Activated CD4-positive, alpha-beta memory T cell treated with anti-CD3 and anti-CD28 coated beads for 36 hours (primary cell): ENCODE data around the gene ZFP64. TPM values are rescaled to one million over a fixed set of nuclear protein-coding genes. Genes with fewer than 3 reads are reported as not detected.
A peak's percentile ranks its signal among the peaks of the same experiment; 100 is the strongest.

ENCODE experiments used
- CTCF ChIA-PET: fragments of 350-600 bp; sonication (Branson Sonifier 250); formaldehyde crosslinking; loops from one replicate; lab custom pipeline; 2021; ENCODE audit warnings: antibody characterized with exemption, inconsistent platforms; lab: Charles Lee
- POLR2A ChIA-PET: fragments of 350-600 bp; sonication (Branson Sonifier 250); formaldehyde crosslinking; loops from one replicate; lab custom pipeline; 2021; ENCODE audit warnings: antibody characterized with exemption; lab: Charles Lee
- DNase-seq: peaks from one replicate; pipeline ENCODE4 v3.0.0-alpha.2; 2020
- H3K27ac Mint-ChIP-seq: one replicate; pipeline ENCODE4 v1.8.0; 2021; ENCODE audit warnings: mixed read lengths
- H3K27me3 Mint-ChIP-seq: one replicate; pipeline ENCODE4 v1.8.0; 2021; ENCODE audit warnings: mixed read lengths
- H3K36me3 Mint-ChIP-seq: one replicate; pipeline ENCODE4 v1.8.0; 2021; ENCODE audit warnings: mixed read lengths
- H3K4me1 Mint-ChIP-seq: one replicate; pipeline ENCODE4 v1.8.0; 2021; ENCODE audit warnings: low read depth, mixed read lengths
- H3K4me3 Mint-ChIP-seq: one replicate; pipeline ENCODE4 v1.8.0; 2021; ENCODE audit warnings: mild to moderate bottlenecking, mixed read lengths
- H3K9me3 Mint-ChIP-seq: one replicate; pipeline ENCODE4 v1.8.0; 2021; ENCODE audit warnings: mixed read lengths
- intact Hi-C: fragments of 100-400 bp; cut with micrococcal nuclease; formaldehyde crosslinking; loops from one replicate; pipeline ENCODE4 v1.15.1; 2023
- total RNA-seq, 2 experiments: library from RNA; stranded (reverse); gene quantifications; one replicate each; pipeline ENCODE4 v1.2.3, GENCODE V29; 2021

The ZFP64 gene
- total RNA-seq, 2 experiments from 2014 or later: 9.2 to 11.8 TPM

- H3K4me1 Mint-ChIP-seq: no peaks in the 10 kb centered on the region
- ChIA-PET CTCF (interaction anchor here (1.9 kb wide), 1 partner anchor 26 kb away, joined by 7 read pairs; no protein-coding TSS in a partner anchor), POLR2A (interaction anchor here (0.6 kb wide), 1 partner anchor 9 kb away, joined by 3 read pairs; no protein-coding TSS in a partner anchor)
- H3K36me3 Mint-ChIP-seq: peaks cover 2% of the 10 kb centered on the region
- H3K9me3 Mint-ChIP-seq: no peaks in the 10 kb centered on the region
- no peak for DNase-seq
- H3K4me3 Mint-ChIP-seq: no peak overlapping the region
- no peak overlapping the region for H3K27ac Mint-ChIP-seq
- intact Hi-C loops: no loop called here
- H3K27me3 Mint-ChIP-seq: no peaks in the 10 kb centered on the region
Observed at GRCh38 chr20:52124821-52125220, 66.8 kb downstream of the ZFP64 start.

GRCh38 chr20:52118696-52119095, 72.9 kb downstream of the ZFP64 start:
- Mint-ChIP-seq H3K4me1 (no peaks in the 10 kb centered on the region), H3K4me3 (no peak overlapping the region), H3K36me3 (peaks cover 7% of the 10 kb centered on the region), H3K9me3 (no peaks in the 10 kb centered on the region), H3K27ac (no peak overlapping the region), H3K27me3 (no peaks in the 10 kb centered on the region)
- intact Hi-C loops: no loop called here
- ChIA-PET CTCF (interaction anchor here (1.8 to 2.9 kb wide), 2 partner anchors 10 to 13 kb away, joined by 4 to 10 read pairs; no protein-coding TSS in a partner anchor), POLR2A (no interaction called here)
- no peak for DNase-seq

- Mint-ChIP-seq H3K27me3 (no peaks in the 10 kb centered on the region), H3K36me3 (peaks cover 7% of the 10 kb centered on the region), H3K9me3 (no peaks in the 10 kb centered on the region), H3K4me3 (no peak overlapping the region), H3K4me1 (no peaks in the 10 kb centered on the region), H3K27ac (no peak overlapping the region)
- intact Hi-C loops: no loop called here
- ChIA-PET CTCF (interaction anchor here (1.8 to 2.9 kb wide), 2 partner anchors 10 to 13 kb away, joined by 4 to 10 read pairs; no protein-coding TSS in a partner anchor), POLR2A (no interaction called here)
- no peak for DNase-seq
Observed at GRCh38 chr20:52118016-52118623, 73.5 kb downstream of the ZFP64 start.

GRCh38 chr20:52110456-52110855, 81.1 kb downstream of the ZFP64 start:
- Mint-ChIP-seq H3K9me3 (no peaks in the 10 kb centered on the region), H3K36me3 (peaks cover 7% of the 10 kb centered on the region), H3K27ac (no peak overlapping the region), H3K4me1 (peaks cover 2% of the 10 kb centered on the region), H3K4me3 (no peak overlapping the region), H3K27me3 (peaks cover 11% of the 10 kb centered on the region)
- CTCF ChIA-PET: no interaction called here
- POLR2A ChIA-PET: no interaction called here
- no peak for DNase-seq
- intact Hi-C loops: no loop called here

GRCh38 chr20:52105442-52106422, 85.8 kb downstream of the ZFP64 start:
- peaks cover 6% of the 10 kb centered on the region for H3K36me3 Mint-ChIP-seq
- H3K27ac Mint-ChIP-seq: no peak overlapping the region
- ChIA-PET CTCF (interaction anchor here (0.6 to 1.4 kb wide), 8 partner anchors 9 to 1391 kb away, joined by 3 to 5 read pairs (median 4); no protein-coding TSS in a partner anchor), POLR2A (interaction anchor here (0.5 kb wide), 1 partner anchor 44 kb away, joined by 3 read pairs; no protein-coding TSS in a partner anchor)
- H3K4me1 Mint-ChIP-seq: peaks cover 16% of the 10 kb centered on the region
- H3K9me3 Mint-ChIP-seq: no peaks in the 10 kb centered on the region
- DNase-seq: peak; percentile 64
- peak overlapping the region; percentile 35 for H3K4me3 Mint-ChIP-seq
- peaks cover 35% of the 10 kb centered on the region for H3K27me3 Mint-ChIP-seq
- intact Hi-C loops: loop anchor here (10.0 kb wide), 1 partner anchor 301 kb away; the partner anchor contains the start of gene SALL4

- Mint-ChIP-seq H3K4me3 (peak overlapping the region; percentile 57), H3K9me3 (no peaks in the 10 kb centered on the region), H3K27ac (no peak overlapping the region), H3K4me1 (peaks cover 16% of the 10 kb centered on the region), H3K27me3 (peaks cover 35% of the 10 kb centered on the region), H3K36me3 (peaks cover 4% of the 10 kb centered on the region)
- intact Hi-C loops: loop anchor here (10.0 kb wide), 1 partner anchor 300 kb away; the partner anchor contains the start of gene SALL4
- DNase-seq: peak; percentile 9
- ChIA-PET POLR2A (interaction anchor here (0.5 kb wide), 1 partner anchor 44 kb away, joined by 3 read pairs; no protein-coding TSS in a partner anchor), CTCF (interaction anchor here (0.6 to 1.9 kb wide), 9 partner anchors 8 to 1392 kb away, joined by 3 to 7 read pairs (median 4); no protein-coding TSS in a partner anchor)
Observed at GRCh38 chr20:52104546-52105441, 86.8 kb downstream of the ZFP64 start.

- peak; percentile 10 for DNase-seq
Observed at GRCh38 chr20:52103913-52104545, 87.5 kb downstream of the ZFP64 start.

GRCh38 chr20:52103335-52103912, 88.2 kb downstream of the ZFP64 start:
- H3K27me3 Mint-ChIP-seq: peaks cover 34% of the 10 kb centered on the region
- peaks cover 4% of the 10 kb centered on the region for H3K36me3 Mint-ChIP-seq
- intact Hi-C loops: loop anchor here (10.0 kb wide), 1 partner anchor 299 kb away; the partner anchor contains the start of gene SALL4
- no peak overlapping the region for H3K4me3 Mint-ChIP-seq
- H3K4me1 Mint-ChIP-seq: peaks cover 16% of the 10 kb centered on the region
- H3K27ac Mint-ChIP-seq: no peak overlapping the region
- no peaks in the 10 kb centered on the region for H3K9me3 Mint-ChIP-seq
- POLR2A ChIA-PET: no interaction called here
- CTCF ChIA-PET: interaction anchor here (0.5 to 1.9 kb wide), 2 partner anchors 25 to 478 kb away, joined by 3 to 7 read pairs; no protein-coding TSS in a partner anchor
- peak; percentile 35 for DNase-seq

More at GRCh38 chr20:52103913-52104545, 87.5 kb downstream of the ZFP64 start:
- Mint-ChIP-seq H3K27ac (no peak overlapping the region), H3K9me3 (no peaks in the 10 kb centered on the region), H3K4me3 (peak overlapping the region; percentile 57), H3K4me1 (peaks cover 16% of the 10 kb centered on the region), H3K27me3 (peaks cover 35% of the 10 kb centered on the region), H3K36me3 (peaks cover 4% of the 10 kb centered on the region)
- ChIA-PET POLR2A (no interaction called here), CTCF (interaction anchor here (0.6 to 1.9 kb wide), 2 partner anchors 24 to 46 kb away, joined by 3 to 7 read pairs; no protein-coding TSS in a partner anchor)
- intact Hi-C loops: loop anchor here (10.0 kb wide), 1 partner anchor 299 kb away; the partner anchor contains the start of gene SALL4

GRCh38 chr20:52102559-52102958, 89.0 kb downstream of the ZFP64 start:
- peaks cover 34% of the 10 kb centered on the region for H3K27me3 Mint-ChIP-seq
- no peak overlapping the region for H3K27ac Mint-ChIP-seq
- H3K4me1 Mint-ChIP-seq: peaks cover 16% of the 10 kb centered on the region
- intact Hi-C loops: loop anchor here (10.0 kb wide), 1 partner anchor 298 kb away; the partner anchor contains the start of gene SALL4
- H3K9me3 Mint-ChIP-seq: no peaks in the 10 kb centered on the region
- H3K36me3 Mint-ChIP-seq: peaks cover 4% of the 10 kb centered on the region
- H3K4me3 Mint-ChIP-seq: no peak overlapping the region
- POLR2A ChIA-PET: no interaction called here
- no peak for DNase-seq
- CTCF ChIA-PET: interaction anchor here (1.9 kb wide), 1 partner anchor 26 kb away, joined by 7 read pairs; no protein-coding TSS in a partner anchor

GRCh38 chr20:52102126-52102525, 89.5 kb downstream of the ZFP64 start:
- Mint-ChIP-seq H3K4me1 (peaks cover 16% of the 10 kb centered on the region), H3K27me3 (peaks cover 32% of the 10 kb centered on the region), H3K4me3 (no peak overlapping the region), H3K9me3 (no peaks in the 10 kb centered on the region), H3K36me3 (peaks cover 4% of the 10 kb centered on the region), H3K27ac (no peak overlapping the region)
- intact Hi-C loops: loop anchor here (10.0 kb wide), 1 partner anchor 297 kb away; the partner anchor contains the start of gene SALL4
- ChIA-PET CTCF (no interaction called here), POLR2A (no interaction called here)
- no peak for DNase-seq
